NCI-H510A (cell line): ENCODE results near the gene AFAP1L2.

Source experiments
- DNase-seq: peaks from one replicate; lab custom pipeline; 2025; lab: John Stamatoyannopoulos, UW

Gene AFAP1L2

DNA sequence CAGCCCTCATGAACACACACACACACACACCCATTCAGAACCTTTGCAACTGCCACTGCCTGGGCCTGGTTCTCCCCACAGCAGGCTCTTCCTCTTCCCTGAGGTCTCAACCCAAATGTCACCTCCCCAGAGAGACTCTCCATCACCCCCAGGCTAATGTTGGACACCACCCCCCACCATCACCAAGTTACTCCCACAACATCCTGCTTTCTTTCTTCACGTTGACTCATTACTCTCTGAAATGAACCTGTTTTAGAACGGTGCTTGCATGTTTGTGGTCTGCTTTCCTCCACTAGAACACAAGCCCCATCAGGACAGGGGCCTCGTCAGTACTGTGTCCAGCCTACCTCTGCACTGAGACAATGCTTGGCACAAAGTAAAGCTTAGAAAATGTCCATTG lies 16.0 kb downstream of the AFAP1L2 start:
- no peak for DNase-seq

GRCh38 chr10:114387784-114388183 lies 16.5 kb downstream of the AFAP1L2 start:
- DNase-seq = no peak

DNA sequence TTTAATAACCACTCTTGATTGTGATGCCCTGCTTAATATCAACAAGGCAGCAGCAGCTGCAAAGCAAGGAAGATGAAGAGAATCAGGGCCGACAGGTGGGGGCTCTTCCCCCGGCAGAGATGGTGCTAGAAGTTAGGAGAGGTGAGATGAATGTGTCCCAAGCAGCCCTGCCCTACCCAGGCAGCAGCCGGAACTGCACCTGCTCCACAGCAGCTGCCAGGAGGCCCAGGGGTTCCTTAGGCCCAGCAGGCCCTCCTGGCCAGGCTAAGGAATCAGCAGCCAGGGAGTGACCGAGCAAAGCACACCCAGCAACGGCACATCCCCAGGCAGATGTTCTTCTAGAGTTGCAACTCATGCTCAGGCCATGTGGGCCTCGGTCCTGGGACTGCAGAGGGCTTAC lies 17.9 kb downstream of the AFAP1L2 start:
- no peak for DNase-seq

- no peak for DNase-seq
These were observed 18.7 kb downstream of the AFAP1L2 start for GRCh38 chr10:114385557-114385956.

DNA sequence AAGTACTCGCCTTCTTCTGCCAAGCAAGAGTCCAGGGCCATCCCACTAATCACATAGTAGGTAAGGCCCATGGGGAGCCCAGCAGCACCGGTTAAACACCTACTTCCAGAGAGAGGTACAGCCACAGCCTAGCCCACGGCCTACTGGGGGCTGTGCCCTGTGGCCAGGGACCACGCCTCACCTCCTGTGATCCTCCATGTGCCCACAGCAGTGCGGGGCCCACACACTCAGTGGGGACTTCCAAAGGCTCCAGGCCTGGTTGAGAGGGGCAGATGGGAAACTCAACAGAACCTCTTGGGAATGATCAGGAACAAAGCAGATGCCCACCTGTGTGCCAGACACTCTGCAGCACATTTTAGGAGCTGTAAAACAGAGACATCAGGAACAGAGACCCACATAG lies 19.7 kb downstream of the AFAP1L2 start:
- no peak for DNase-seq

DNA sequence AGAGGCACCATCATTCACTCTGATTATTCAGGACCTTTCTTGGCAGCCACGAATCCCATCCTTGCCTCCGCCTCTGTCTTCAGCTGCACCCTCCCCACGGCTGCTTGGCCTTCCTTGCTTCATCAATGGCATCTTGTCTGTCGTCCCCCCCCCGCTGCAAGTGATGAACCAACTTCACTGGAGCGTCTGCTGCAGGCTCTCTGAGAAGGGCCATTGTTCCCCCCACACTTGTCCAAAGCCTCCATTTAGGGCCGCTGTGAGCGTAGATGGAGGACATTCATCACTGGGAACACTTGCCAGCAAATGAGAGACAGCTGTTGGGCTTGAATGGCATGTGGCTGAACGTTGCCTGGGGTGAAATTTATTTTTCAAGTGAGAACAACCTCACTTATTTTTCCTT lies 20.1 kb downstream of the AFAP1L2 start:
- no peak for DNase-seq

GRCh38 chr10:114380797-114381196 lies 23.5 kb downstream of the AFAP1L2 start:
- no peak for DNase-seq

DNA sequence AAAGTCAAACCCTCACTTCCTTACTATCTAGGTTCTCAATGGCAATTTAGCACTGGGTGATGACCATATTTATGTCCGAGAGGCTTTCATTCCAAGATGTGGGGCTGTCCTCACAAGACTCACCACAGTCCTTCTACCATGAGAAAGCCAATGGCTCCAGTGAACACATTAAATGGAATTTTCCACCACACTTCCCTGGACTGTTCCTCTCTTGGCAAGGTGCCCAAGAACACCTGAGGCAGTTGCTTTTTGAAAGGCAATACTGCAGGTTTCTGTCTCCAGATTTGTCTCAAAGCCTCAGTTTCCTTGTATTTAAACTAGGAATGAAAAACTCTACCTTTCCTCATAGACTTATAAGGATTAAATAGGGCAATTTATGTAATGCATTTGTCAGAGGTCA lies 24.2 kb downstream of the AFAP1L2 start:
- no peak for DNase-seq

DNA sequence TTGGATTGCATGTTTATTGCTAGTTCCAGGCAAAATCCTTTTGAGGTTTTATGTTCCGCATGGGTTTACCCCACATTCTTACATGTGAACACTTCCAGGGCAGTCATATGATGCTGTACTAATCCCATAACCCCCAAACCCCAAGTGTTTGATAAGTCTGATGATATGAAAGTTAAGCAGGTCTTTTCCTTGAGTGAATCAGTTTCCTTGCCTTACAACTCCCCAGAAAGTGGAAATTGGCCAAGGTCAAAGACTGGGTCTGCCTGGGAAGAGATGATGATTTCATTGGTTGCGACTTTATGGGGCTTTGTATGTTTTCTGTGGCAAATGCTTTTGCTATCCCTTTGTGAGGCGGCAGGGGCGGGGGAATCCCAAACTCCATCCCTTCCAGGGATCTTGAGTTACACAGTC lies 24.7 kb downstream of the AFAP1L2 start:
- no peak for DNase-seq

GRCh38 chr10:114376523-114376922 lies 27.8 kb downstream of the AFAP1L2 start:
- no peak for DNase-seq

- DNase-seq = no peak
These were observed 29.3 kb downstream of the AFAP1L2 start for GRCh38 chr10:114375047-114375446.

GRCh38 chr10:114374053-114374791 lies 30.1 kb downstream of the AFAP1L2 start:
- no peak for DNase-seq

DNA sequence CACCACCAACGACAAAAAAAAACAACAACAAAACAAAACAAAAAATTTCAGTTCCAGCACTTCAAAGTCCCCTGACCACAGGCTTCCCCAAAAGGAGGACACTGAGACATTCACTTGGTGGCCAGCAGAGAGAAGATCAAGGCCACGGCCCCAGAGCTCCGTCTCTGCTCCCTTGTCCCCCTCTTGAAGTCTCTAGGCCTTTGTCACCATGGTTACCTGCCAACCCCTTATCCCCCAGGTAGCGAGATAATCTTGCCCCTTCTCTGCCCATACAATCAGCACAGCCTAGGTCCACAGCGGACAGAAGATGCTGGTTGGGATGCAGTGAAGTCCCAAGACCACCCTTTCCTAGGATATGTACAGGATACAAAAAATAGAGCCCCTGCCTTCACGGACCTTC lies 30.7 kb downstream of the AFAP1L2 start:
- no peak for DNase-seq

DNA sequence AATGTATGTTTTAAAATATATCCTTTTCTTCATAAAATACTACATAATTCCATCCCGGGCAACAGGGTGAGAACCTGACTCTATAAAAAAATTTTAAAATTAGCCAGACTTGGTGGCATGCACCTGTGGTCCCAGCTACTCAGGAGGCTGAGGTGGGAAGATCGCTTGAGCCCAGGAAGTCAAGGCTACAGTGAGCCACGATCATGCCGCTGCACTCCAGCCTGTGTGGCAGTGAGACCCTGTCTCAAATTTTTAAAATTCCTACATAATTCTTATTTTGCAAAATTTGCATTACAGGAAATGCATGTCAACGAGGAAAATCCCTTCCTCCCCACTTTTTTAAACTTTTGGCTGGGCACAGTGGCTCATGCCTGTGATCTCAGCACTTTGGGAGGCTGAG lies 31.3 kb downstream of the AFAP1L2 start:
- DNase-seq = no peak

GRCh38 chr10:114372179-114372578 lies 32.1 kb downstream of the AFAP1L2 start:
- no peak for DNase-seq

GRCh38 chr10:114370966-114371365 lies 33.3 kb downstream of the AFAP1L2 start:
- no peak for DNase-seq

DNA sequence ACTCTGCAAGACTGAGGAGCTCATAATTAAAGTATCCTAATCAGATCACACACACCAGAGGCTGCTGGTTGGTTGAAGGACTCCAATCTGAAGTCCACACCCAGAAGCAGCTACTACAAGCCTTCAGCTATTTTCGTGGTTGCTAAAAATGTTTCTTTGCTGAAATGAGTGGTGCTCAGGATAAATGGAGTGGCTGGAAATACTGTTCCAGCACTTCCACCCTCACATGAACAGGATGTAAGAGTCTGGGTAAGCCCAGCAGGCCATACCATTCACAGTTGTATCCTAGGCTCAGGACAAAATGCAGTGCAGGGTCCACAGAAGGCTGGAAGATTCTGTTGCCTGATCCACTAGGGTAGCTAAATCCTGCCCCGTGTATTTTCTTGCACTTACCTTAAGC lies 34.1 kb downstream of the AFAP1L2 start:
- DNase-seq = no peak

DNA sequence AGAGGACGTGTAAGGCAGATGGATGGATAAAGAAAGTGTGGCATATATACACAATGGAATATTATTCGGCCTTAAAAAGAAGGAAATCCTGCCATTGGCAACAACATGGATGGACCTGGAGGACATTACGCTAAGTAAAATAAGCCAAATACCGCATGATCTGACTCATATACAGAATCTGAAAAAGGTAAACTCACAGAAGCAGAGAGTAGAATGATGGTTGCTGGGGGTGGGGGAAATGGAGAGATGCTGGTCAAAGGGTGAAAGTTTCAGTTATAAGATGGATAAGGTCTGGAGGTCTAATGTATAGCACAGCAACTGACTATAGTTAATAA lies 36.3 kb downstream of the AFAP1L2 start:
- no peak for DNase-seq

GRCh38 chr10:114367351-114368056 lies 36.8 kb downstream of the AFAP1L2 start:
- DNase-seq = no peak

GRCh38 chr10:114364726-114365125 lies 39.6 kb downstream of the AFAP1L2 start:
- DNase-seq = no peak

GRCh38 chr10:114363745-114364454 lies 40.4 kb downstream of the AFAP1L2 start:
- no peak for DNase-seq

DNA sequence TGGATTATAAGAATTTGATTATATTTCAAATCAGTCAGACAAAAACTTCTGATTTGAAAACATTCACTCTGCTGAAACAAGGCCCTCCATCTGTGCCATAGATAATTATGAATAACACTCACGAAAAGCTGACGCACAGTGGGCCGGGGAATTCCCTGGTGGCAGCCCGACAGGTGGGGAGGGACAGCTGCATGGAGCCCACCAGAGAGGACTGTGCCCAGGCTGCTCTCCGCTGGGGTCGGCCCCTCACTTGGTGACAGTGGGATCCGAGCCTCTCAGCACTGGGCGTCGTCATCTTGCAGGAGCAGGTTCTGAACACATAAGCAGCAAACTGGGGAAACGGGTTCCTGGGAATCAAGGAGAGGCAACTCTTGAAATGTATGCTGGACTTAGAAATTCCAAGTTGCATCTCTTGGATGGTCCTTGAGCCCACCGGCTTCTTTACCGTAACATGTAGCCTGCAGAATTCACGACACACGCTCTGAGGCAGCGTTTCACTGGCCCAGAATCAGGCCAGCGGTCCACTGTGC lies 41.4 kb downstream of the AFAP1L2 start:
- no peak for DNase-seq

DNA sequence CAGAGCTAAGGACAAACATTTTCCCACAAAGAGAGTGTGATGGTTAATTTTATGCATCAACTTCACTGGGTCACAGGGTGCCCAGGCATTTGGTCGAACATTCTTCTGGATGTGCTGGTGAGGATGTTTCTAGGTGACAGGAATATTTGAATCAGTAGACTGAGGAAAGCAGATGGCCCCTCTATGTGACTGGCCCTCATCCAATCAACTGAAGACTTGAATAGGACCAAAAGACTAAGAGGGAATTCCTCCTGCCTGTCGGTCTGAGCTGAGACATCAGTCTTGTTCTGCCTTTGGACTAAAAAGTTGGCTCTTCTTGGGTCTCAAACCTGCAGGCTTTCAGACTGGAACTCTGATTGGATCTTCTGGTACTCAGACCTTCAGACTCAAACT lies 44.4 kb downstream of the AFAP1L2 start:
- DNase-seq = no peak
